Tongue (tissue), 2 donors: Measurements from ENCODE around the gene CCL7. TPM values are rescaled to one million over a fixed set of nuclear protein-coding genes. Genes with fewer than 3 reads are reported as not detected.

Experiments used
- DNase-seq: peaks from one replicate; pipeline ENCODE4 v3.0.0-alpha.2; 2015
- total RNA-seq: library from RNA; depleted of rRNA; stranded (reverse); fragments of >200 nt; gene quantifications from one replicate; pipeline ENCODE4 v1.2.3, GENCODE V29; 2014

The CCL7 gene
- total RNA-seq, 1 donor from 2014 or later: not detected

GRCh38 chr17:34287875-34288274, 17.9 kb downstream of the CCL7 start:
- no peak for DNase-seq

GRCh38 chr17:34290586-34290985, 20.6 kb downstream of the CCL7 start:
- DNase-seq: peak; percentile 67

- DNase-seq: no peak
These were observed 21.8 kb downstream of the CCL7 start for GRCh38 chr17:34291721-34292348.

- no peak for DNase-seq
These were observed 29.0 kb downstream of the CCL7 start for GRCh38 chr17:34299027-34299426.

GRCh38 chr17:34299956-34300577, 30.0 kb downstream of the CCL7 start:
- peak; percentile 51 for DNase-seq

GRCh38 chr17:34300652-34301370, 30.8 kb downstream of the CCL7 start:
- DNase-seq: peak; percentile 80

- no peak for DNase-seq
These were observed 32.0 kb downstream of the CCL7 start for GRCh38 chr17:34301986-34302385.

- DNase-seq: no peak
These were observed 32.6 kb downstream of the CCL7 start for GRCh38 chr17:34302636-34303035.

- no peak for DNase-seq
These were observed 33.6 kb downstream of the CCL7 start for GRCh38 chr17:34303606-34304005.

- no peak for DNase-seq
These were observed 35.0 kb downstream of the CCL7 start for GRCh38 chr17:34305061-34305460.

- no peak for DNase-seq
These were observed 35.6 kb downstream of the CCL7 start for GRCh38 chr17:34305606-34306005.

GRCh38 chr17:34306466-34306865, 36.4 kb downstream of the CCL7 start:
- DNase-seq: peak; percentile 56

- DNase-seq: peak; percentile 63
These were observed 37.1 kb downstream of the CCL7 start for GRCh38 chr17:34307110-34307509.

GRCh38 chr17:34308371-34308770, 38.4 kb downstream of the CCL7 start:
- DNase-seq: no peak

- DNase-seq: peak; percentile 22
These were observed 41.3 kb downstream of the CCL7 start for GRCh38 chr17:34311291-34311690.

- no peak for DNase-seq
These were observed 42.1 kb downstream of the CCL7 start for GRCh38 chr17:34312080-34312479.

- peak; percentile 35 for DNase-seq
These were observed 43.1 kb downstream of the CCL7 start for GRCh38 chr17:34313164-34313563.

GRCh38 chr17:34314279-34314678, 44.3 kb downstream of the CCL7 start:
- peak; percentile 84 for DNase-seq

GRCh38 chr17:34318474-34318873, 48.5 kb downstream of the CCL7 start:
- no peak for DNase-seq

- no peak for DNase-seq
These were observed 49.0 kb downstream of the CCL7 start, which contains the start of gene CCL8 for GRCh38 chr17:34319039-34319483. Gene CCL8, plus strand, starts transcription at chr17:34319435. Its CDS starts 67 bp downstream, at chr17:34319502.
